ENCODE results near the gene SLCO3A1.
A peak's percentile ranks its signal among the peaks of the same experiment; 100 is the strongest.

Gene SLCO3A1

GRCh38 chr15:91942720-91943394 is 89.3 kb downstream of the SLCO3A1 start:
- H3K27me3 ChIP-seq (ENCODE audit: low read depth, low read length), result no peaks in the 10 kb centered on the region
- H3K4me3 ChIP-seq (ENCODE audit: low read depth in 1 of 2, low read length in 2 of 2), result peak overlapping the region; percentile 37 to 44
- H3K9me3 ChIP-seq (ENCODE audit: control insufficient read depth in 1 of 2, low read length in 2 of 2), result no peaks in the 10 kb centered on the region
- H3K36me3 ChIP-seq (ENCODE audit: control insufficient read depth in 1 of 2, insufficient read depth in 2 of 2, low read length in 2 of 2), result no peaks in the 10 kb centered on the region
- H3K27ac ChIP-seq (ENCODE audit: low read length), result peak overlapping the region; percentile 5
- H3K4me1 ChIP-seq (ENCODE audit: control insufficient read depth in 1 of 2, insufficient read depth in 2 of 2, low read length in 2 of 2), result peaks cover 0 to 38% of the 10 kb centered on the region in 2 donors

DNA sequence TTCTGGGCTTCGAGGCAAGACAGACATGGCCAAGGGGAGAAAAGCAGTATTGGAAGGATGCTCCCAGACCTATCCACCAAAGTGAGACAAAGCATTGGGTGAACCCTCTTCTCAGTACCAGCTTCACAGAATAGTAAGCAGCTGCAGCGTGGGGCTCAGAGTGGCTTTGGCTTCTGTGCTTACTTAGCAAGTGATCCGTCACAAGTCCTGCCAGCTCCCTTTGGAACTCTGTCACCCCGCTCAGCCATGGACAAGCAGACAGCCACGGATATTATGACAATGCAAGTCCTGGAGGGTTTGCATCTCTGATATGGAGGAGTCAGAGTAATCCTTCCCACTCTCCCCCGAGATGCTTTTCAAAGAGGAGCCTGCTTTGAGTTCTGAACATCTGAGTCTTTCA is 90.8 kb downstream of the SLCO3A1 start:
- Histone ChIP-seq H3K27ac (ENCODE audit: low read length) (no peak overlapping the region), H3K9me3 (ENCODE audit: control insufficient read depth in 1 of 2, low read length in 2 of 2) (no peaks in the 10 kb centered on the region), H3K4me1 (ENCODE audit: control insufficient read depth in 1 of 2, insufficient read depth in 2 of 2, low read length in 2 of 2) (peaks cover 0 to 44% of the 10 kb centered on the region in 2 donors), H3K27me3 (ENCODE audit: low read depth, low read length) (no peaks in the 10 kb centered on the region), H3K4me3 (ENCODE audit: low read depth in 1 of 2, low read length in 2 of 2) (no peak overlapping the region), H3K36me3 (ENCODE audit: control insufficient read depth in 1 of 2, insufficient read depth in 2 of 2, low read length in 2 of 2) (no peaks in the 10 kb centered on the region)

GRCh38 chr15:91945385-91945784 is 91.9 kb downstream of the SLCO3A1 start:
- Histone ChIP-seq H3K9me3 (ENCODE audit: control insufficient read depth in 1 of 2, low read length in 2 of 2) (no peaks in the 10 kb centered on the region), H3K4me1 (ENCODE audit: control insufficient read depth in 1 of 2, insufficient read depth in 2 of 2, low read length in 2 of 2) (peaks cover 0 to 40% of the 10 kb centered on the region in 2 donors), H3K4me3 (ENCODE audit: low read depth in 1 of 2, low read length in 2 of 2) (no peak overlapping the region), H3K36me3 (ENCODE audit: control insufficient read depth in 1 of 2, insufficient read depth in 2 of 2, low read length in 2 of 2) (no peaks in the 10 kb centered on the region), H3K27me3 (ENCODE audit: low read depth, low read length) (no peaks in the 10 kb centered on the region), H3K27ac (ENCODE audit: low read length) (no peak overlapping the region)

DNA sequence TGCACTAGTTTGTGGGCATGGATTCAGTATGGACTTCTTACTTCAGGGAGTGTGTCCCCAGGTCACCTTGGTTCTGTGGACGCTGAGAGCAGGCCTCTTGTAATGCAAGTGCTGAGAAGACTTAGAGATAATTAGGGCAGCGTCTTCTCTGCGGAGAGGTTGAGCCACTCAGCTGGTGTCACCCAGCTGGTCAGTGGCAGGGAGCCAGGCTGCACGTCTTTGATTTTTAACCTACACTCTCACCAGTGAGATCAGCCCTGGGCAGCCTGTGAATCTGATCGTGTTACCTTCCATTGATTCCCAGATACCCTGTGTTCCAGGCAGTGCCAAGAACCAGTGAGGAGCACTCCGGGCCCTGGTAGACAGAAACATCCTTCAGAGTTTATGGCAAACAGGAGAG is 92.6 kb downstream of the SLCO3A1 start:
- Histone ChIP-seq H3K4me3 (ENCODE audit: low read depth in 1 of 2, low read length in 2 of 2) (no peak overlapping the region), H3K27me3 (ENCODE audit: low read depth, low read length) (no peaks in the 10 kb centered on the region), H3K36me3 (ENCODE audit: control insufficient read depth in 1 of 2, insufficient read depth in 2 of 2, low read length in 2 of 2) (no peaks in the 10 kb centered on the region), H3K27ac (ENCODE audit: low read length) (no peak overlapping the region), H3K9me3 (ENCODE audit: control insufficient read depth in 1 of 2, low read length in 2 of 2) (no peaks in the 10 kb centered on the region), H3K4me1 (ENCODE audit: control insufficient read depth in 1 of 2, insufficient read depth in 2 of 2, low read length in 2 of 2) (peaks cover 0 to 40% of the 10 kb centered on the region in 2 donors)

DNA sequence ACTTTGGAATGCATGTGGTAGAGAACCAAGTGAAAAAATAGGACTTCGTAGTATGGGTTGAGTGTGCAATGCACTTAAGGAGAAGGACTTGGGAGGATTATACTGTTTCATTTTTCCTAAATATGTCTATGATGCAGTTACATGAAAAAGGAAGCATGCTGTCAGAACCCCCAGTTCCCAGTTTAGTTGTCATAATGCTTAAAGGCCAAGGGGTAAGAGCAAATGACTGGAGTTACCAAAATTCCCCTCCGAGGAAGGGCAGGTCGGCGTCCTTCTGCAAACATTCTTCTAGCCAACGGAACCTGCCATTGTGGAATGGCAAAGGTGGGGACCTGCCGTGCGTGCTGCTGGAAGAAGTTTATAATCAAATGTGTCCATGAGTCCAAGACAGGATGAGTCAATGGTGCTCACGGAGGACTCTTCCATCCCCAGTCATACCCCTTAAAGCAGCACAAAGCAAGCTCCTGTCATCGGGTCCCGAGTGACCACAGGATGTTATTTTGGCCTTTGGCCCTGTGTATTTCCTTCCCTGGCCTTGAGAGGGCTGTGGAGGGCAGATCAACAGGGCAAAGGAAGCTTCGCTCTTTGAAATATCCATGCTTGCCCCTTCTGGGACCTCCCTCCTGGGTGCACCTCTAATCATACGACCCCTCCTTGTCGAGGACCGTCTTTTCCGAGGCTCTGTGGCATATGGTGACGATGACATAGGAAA is 93.2 kb downstream of the SLCO3A1 start:
- Histone ChIP-seq H3K27me3 (ENCODE audit: low read depth, low read length) (no peaks in the 10 kb centered on the region), H3K36me3 (ENCODE audit: control insufficient read depth in 1 of 2, insufficient read depth in 2 of 2, low read length in 2 of 2) (no peaks in the 10 kb centered on the region), H3K27ac (ENCODE audit: low read length) (peak overlapping the region; percentile 41), H3K4me1 (ENCODE audit: control insufficient read depth in 1 of 2, insufficient read depth in 2 of 2, low read length in 2 of 2) (peaks cover 0 to 37% of the 10 kb centered on the region in 2 donors), H3K9me3 (ENCODE audit: control insufficient read depth in 1 of 2, low read length in 2 of 2) (no peaks in the 10 kb centered on the region), H3K4me3 (ENCODE audit: low read depth in 1 of 2, low read length in 2 of 2) (no peak overlapping the region)

DNA sequence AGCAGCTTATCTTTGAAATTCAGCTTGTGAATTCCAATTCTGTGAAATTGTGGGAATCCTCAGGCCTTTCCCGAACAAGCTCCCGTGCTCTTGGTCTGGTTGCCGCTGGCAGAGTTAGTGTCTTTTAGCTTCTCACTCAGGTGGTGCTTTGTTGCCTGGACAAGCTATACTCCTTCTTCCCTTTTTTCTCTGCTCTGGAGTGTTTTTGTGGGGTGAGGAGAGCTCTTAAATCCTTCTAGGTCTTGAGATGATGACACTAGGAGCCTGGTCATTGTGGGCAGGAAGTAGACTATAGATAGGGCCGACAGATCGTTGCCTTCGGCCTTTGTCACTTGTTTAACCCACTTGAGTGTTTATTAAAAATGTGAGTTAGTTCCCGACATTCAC is 93.8 kb downstream of the SLCO3A1 start:
- Histone ChIP-seq H3K9me3 (ENCODE audit: control insufficient read depth in 1 of 2, low read length in 2 of 2) (no peaks in the 10 kb centered on the region), H3K27ac (ENCODE audit: low read length) (peak overlapping the region; percentile 41), H3K27me3 (ENCODE audit: low read depth, low read length) (no peaks in the 10 kb centered on the region), H3K4me1 (ENCODE audit: control insufficient read depth in 1 of 2, insufficient read depth in 2 of 2, low read length in 2 of 2) (peaks cover 0 to 32% of the 10 kb centered on the region in 2 donors), H3K36me3 (ENCODE audit: control insufficient read depth in 1 of 2, insufficient read depth in 2 of 2, low read length in 2 of 2) (no peaks in the 10 kb centered on the region), H3K4me3 (ENCODE audit: low read depth in 1 of 2, low read length in 2 of 2) (no peak overlapping the region)

GRCh38 chr15:91947683-91948608 is 94.4 kb downstream of the SLCO3A1 start:
- no peaks in the 10 kb centered on the region for H3K27me3 ChIP-seq (ENCODE audit: low read depth, low read length)
- no peaks in the 10 kb centered on the region for H3K36me3 ChIP-seq (ENCODE audit: control insufficient read depth in 1 of 2, insufficient read depth in 2 of 2, low read length in 2 of 2)
- H3K4me3 ChIP-seq (ENCODE audit: low read depth in 1 of 2, low read length in 2 of 2), result no peak overlapping the region
- H3K4me1 ChIP-seq (ENCODE audit: control insufficient read depth in 1 of 2, insufficient read depth in 2 of 2, low read length in 2 of 2), result peaks cover 0 to 26% of the 10 kb centered on the region in 2 donors
- peak overlapping the region; percentile 41 for H3K27ac ChIP-seq (ENCODE audit: low read length)
- H3K9me3 ChIP-seq (ENCODE audit: control insufficient read depth in 1 of 2, low read length in 2 of 2), result no peaks in the 10 kb centered on the region

DNA sequence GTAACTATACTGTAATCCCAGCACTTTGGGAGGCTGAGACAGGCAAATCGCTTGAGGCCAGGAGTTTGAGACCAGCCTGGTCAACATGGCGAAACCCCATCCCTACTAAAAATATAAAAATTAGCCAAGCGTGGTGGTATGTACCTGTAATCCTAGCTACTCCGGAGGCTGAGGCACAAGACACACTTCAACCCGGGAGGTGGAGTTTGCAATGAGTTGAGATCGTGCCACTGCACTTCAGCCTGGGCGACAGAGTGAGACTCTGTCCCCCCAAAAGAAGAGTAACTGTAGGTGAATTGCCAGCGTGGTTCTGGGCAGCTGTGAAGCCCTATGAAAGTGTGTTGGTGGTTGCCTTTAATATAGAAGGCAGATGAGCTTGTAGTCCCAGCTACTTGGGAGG is 95.9 kb downstream of the SLCO3A1 start:
- no peaks in the 10 kb centered on the region for H3K36me3 ChIP-seq (ENCODE audit: control insufficient read depth in 1 of 2, insufficient read depth in 2 of 2, low read length in 2 of 2)
- no peak overlapping the region for H3K4me3 ChIP-seq (ENCODE audit: low read depth in 1 of 2, low read length in 2 of 2)
- H3K4me1 ChIP-seq (ENCODE audit: control insufficient read depth in 1 of 2, insufficient read depth in 2 of 2, low read length in 2 of 2), result peaks cover 0 to 18% of the 10 kb centered on the region in 2 donors
- H3K27me3 ChIP-seq (ENCODE audit: low read depth, low read length), result no peaks in the 10 kb centered on the region
- H3K27ac ChIP-seq (ENCODE audit: low read length), result no peak overlapping the region
- no peaks in the 10 kb centered on the region for H3K9me3 ChIP-seq (ENCODE audit: control insufficient read depth in 1 of 2, low read length in 2 of 2)

DNA sequence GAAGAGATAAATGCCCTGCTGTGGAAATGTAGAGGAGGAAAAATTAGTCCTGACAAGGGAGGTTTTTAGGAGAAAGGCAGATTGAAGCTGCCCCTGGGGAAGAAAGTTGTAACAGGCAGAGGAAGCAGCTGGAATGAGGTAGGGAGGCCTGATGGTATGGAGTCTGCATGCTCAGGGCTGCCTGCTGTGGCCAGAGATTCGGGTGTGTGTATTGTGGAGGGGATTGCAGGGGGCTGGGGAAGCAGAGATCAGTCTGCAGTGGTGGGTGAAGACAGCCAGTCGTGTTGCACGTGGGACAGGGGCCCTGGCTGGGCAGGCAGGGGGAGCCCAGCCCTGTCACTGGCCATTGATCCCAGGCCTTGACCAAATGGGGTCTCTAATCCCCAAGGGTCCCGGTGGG is 96.5 kb downstream of the SLCO3A1 start:
- H3K36me3 ChIP-seq (ENCODE audit: control insufficient read depth in 1 of 2, insufficient read depth in 2 of 2, low read length in 2 of 2), result no peaks in the 10 kb centered on the region
- no peak overlapping the region for H3K27ac ChIP-seq (ENCODE audit: low read length)
- no peaks in the 10 kb centered on the region for H3K9me3 ChIP-seq (ENCODE audit: control insufficient read depth in 1 of 2, low read length in 2 of 2)
- H3K4me1 ChIP-seq (ENCODE audit: control insufficient read depth in 1 of 2, insufficient read depth in 2 of 2, low read length in 2 of 2), result peaks cover 0 to 18% of the 10 kb centered on the region in 2 donors
- H3K4me3 ChIP-seq (ENCODE audit: low read depth in 1 of 2, low read length in 2 of 2), result no peak overlapping the region
- H3K27me3 ChIP-seq (ENCODE audit: low read depth, low read length), result no peaks in the 10 kb centered on the region

DNA sequence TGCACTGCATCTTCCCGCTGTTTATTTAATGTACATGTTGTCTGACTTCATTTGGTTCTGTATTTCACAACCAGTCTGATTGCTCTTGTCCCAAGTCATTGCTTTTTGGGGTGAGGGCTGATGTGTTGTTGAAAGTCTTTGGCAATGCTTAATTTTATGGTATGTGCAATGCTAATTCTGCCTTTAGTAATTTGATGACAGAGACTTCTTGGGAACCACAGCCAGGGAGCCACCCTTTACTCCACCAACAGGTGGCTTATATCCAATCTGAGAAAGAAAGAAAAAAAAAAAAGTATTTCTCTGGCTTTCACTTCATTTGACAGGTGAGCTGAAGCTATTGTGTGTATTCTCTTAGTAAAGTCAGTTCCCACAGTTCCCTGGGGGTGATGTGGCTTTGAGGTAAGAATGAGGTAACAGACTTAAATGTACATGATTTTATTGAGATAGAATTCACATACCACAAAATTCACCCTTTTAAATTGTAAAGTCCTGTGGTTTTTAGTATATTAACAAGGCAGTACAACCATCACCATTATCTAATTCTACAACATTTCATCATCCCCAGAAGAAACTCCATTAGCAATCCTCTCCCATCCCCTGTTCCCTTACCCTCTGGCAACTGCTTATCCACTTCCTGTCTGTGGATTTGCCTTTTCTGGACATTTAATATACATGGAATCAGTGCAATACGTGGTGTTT is 97.3 kb downstream of the SLCO3A1 start:
- H3K36me3 ChIP-seq (ENCODE audit: control insufficient read depth in 1 of 2, insufficient read depth in 2 of 2, low read length in 2 of 2), result no peaks in the 10 kb centered on the region
- peaks cover 0 to 18% of the 10 kb centered on the region in 2 donors for H3K4me1 ChIP-seq (ENCODE audit: control insufficient read depth in 1 of 2, insufficient read depth in 2 of 2, low read length in 2 of 2)
- H3K9me3 ChIP-seq (ENCODE audit: control insufficient read depth in 1 of 2, low read length in 2 of 2), result no peaks in the 10 kb centered on the region
- no peak overlapping the region for H3K4me3 ChIP-seq (ENCODE audit: low read depth in 1 of 2, low read length in 2 of 2)
- no peak overlapping the region for H3K27ac ChIP-seq (ENCODE audit: low read length)
- H3K27me3 ChIP-seq (ENCODE audit: low read depth, low read length), result no peaks in the 10 kb centered on the region

DNA sequence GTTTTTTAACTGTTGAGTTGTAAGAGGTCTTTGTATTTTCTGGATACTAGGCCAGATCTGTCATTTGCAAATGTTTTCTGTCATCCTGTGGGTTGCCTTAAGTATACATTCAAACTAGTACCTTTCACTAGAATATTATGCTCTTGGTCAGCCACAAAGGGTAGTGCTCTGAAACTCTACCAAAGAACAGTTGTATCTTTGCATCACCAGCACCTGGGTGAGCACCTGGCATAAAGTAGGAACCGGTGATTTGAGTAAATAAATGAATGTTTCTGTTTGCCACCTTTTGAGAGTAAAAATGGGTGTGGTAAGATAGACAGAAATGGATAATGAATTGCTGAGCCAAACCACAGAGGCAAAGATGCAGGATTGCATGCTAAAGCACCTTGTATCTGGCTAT is 98.7 kb downstream of the SLCO3A1 start:
- Histone ChIP-seq H3K36me3 (ENCODE audit: control insufficient read depth in 1 of 2, insufficient read depth in 2 of 2, low read length in 2 of 2) (no peaks in the 10 kb centered on the region), H3K9me3 (ENCODE audit: control insufficient read depth in 1 of 2, low read length in 2 of 2) (no peaks in the 10 kb centered on the region), H3K27me3 (ENCODE audit: low read depth, low read length) (no peaks in the 10 kb centered on the region), H3K4me3 (ENCODE audit: low read depth in 1 of 2, low read length in 2 of 2) (no peak overlapping the region), H3K4me1 (ENCODE audit: control insufficient read depth in 1 of 2, insufficient read depth in 2 of 2, low read length in 2 of 2) (peaks cover 0 to 10% of the 10 kb centered on the region in 2 donors), H3K27ac (ENCODE audit: low read length) (no peak overlapping the region)

All from muscle layer of duodenum (tissue), 2 donors.